Tibial nerve (tissue), 4 donors: ENCODE measurements around the gene CNOT11.

Experiments
- EP300 ChIP-seq, 2 donors: sonication (generic); formaldehyde crosslinking; IDR thresholded peaks; one replicate each; pipeline ENCODE4 v1.6.1; 2017; ENCODE audit warnings: antibody characterized with exemption in 2 of 2, mild to moderate bottlenecking in 1 of 2
- TF ChIP-seq, protein P1 (sequence below), 5 experiments: fragments of 200-600 bp in 3 of 5; fragments of 450-650 bp in 2 of 5; sonication (generic) in 3 of 5; IDR thresholded peaks; one replicate each; pipeline ENCODE4 v1.5.1; 2016 to 2019; ENCODE audit warnings: antibody characterized with exemption in 5 of 5, mild to moderate bottlenecking in 3 of 5, moderate library complexity in 2 of 5

DNA sequence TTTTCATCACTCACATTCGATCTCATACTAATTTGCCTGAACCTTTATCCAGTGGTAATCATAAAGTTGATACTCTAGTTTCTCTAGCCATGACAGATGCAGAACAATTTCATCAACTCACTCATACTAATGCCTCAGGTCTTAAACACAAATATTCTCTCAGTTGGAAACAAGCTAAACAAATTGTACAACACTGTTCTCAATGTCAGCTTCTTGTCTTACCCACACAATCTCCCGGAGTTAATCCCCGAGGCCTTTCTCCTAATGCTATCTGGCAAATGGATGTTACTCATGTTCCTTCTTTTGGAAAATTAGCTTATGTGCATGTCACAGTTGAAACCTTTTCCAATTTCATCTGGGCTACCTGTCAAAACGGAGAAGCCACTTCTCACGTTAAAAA is 11.5 kb upstream of the CNOT11 start:
- TF ChIP-seq, protein P1, sequence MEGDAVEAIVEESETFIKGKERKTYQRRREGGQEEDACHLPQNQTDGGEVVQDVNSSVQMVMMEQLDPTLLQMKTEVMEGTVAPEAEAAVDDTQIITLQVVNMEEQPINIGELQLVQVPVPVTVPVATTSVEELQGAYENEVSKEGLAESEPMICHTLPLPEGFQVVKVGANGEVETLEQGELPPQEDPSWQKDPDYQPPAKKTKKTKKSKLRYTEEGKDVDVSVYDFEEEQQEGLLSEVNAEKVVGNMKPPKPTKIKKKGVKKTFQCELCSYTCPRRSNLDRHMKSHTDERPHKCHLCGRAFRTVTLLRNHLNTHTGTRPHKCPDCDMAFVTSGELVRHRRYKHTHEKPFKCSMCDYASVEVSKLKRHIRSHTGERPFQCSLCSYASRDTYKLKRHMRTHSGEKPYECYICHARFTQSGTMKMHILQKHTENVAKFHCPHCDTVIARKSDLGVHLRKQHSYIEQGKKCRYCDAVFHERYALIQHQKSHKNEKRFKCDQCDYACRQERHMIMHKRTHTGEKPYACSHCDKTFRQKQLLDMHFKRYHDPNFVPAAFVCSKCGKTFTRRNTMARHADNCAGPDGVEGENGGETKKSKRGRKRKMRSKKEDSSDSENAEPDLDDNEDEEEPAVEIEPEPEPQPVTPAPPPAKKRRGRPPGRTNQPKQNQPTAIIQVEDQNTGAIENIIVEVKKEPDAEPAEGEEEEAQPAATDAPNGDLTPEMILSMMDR (IDR thresholded peaks at IDR 0.05): no peak
- TF ChIP-seq EP300 (IDR thresholded peaks at IDR 0.05): no peak
